IMR-90 (cell line): ENCODE data around the gene PPP6R3. TPM values are rescaled to one million over a fixed set of nuclear protein-coding genes. Genes with fewer than 3 reads are reported as not detected.

ENCODE experiments used
- ATAC-seq: fragments of 200-7000 bp; cut with Tn5 transposase; 2 replicates; pipeline ENCODE4 v1.9.1; 2020; ENCODE audit warnings: low read depth, mild to moderate bottlenecking, moderate library complexity
- BruUV-seq: library from RNA; stranded (reverse); fragments of 400-500 nt; replicated peaks from 2 replicates; lab custom pipeline; 2021; lab: Mats Ljungman, UMichigan
- CTCF ChIA-PET: fragments of 300-600 bp; formaldehyde crosslinking; extraction: SDS; loops from one replicate; lab custom pipeline; 2021; ENCODE audit warnings: antibody characterized with exemption; lab: Yijun Ruan, JAX
- POLR2A ChIA-PET: fragments of 300-600 bp; sonication (Branson Sonifier 250); formaldehyde crosslinking; loops from one replicate; lab custom pipeline; 2022; ENCODE audit warnings: antibody characterized with exemption; ENCODE audit not compliant: unreplicated experiment; lab: Charles Lee
- DNase-seq: peaks from one replicate; pipeline ENCODE4 v3.0.0; 2013
- H2AFZ ChIP-seq: replicated peaks from 2 replicates; pipeline ENCODE3; 2013; ENCODE audit warnings: low read length, mild to moderate bottlenecking; ENCODE audit not compliant: poor library complexity
- H2AK5ac ChIP-seq: 2 replicates; pipeline ENCODE4 v1.6.1; 2013; ENCODE audit warnings: low read depth, low read length, inconsistent platforms
- H2AK9ac ChIP-seq: replicated peaks from 2 replicates; pipeline ENCODE3; 2013; ENCODE audit warnings: mild to moderate bottlenecking, low read depth, low read length, moderate library complexity; ENCODE audit not compliant: poor library complexity
- H2BK120ac ChIP-seq: 2 replicates; pipeline ENCODE4 v1.6.1; 2013; ENCODE audit warnings: low read depth, low read length, inconsistent platforms
- H2BK15ac ChIP-seq: 3 replicates; pipeline ENCODE4 v1.6.1; 2013; ENCODE audit warnings: low read depth, low read length, inconsistent platforms
- H2BK20ac ChIP-seq: 2 replicates; pipeline ENCODE4 v1.6.1; 2013; ENCODE audit warnings: low read depth, mild to moderate bottlenecking, inconsistent platforms, low read length, moderate library complexity
- H2BK5ac ChIP-seq: 2 replicates; pipeline ENCODE4 v1.6.1; 2013; ENCODE audit warnings: mild to moderate bottlenecking, low read depth, low read length, inconsistent platforms; ENCODE audit not compliant: poor library complexity, severe bottlenecking
- H3K14ac ChIP-seq: replicated peaks from 2 replicates; pipeline ENCODE4 v1.6.1; 2013; ENCODE audit warnings: low read depth, low read length, inconsistent platforms
- H3K18ac ChIP-seq: 2 replicates; pipeline ENCODE4 v1.6.1; 2013; ENCODE audit warnings: low read depth, low read length, control low read depth
- H3K23ac ChIP-seq: 2 replicates; pipeline ENCODE4 v1.6.1; 2013; ENCODE audit warnings: low read depth, low read length, inconsistent platforms
- H3K27ac ChIP-seq: 2 replicates; pipeline ENCODE4 v1.5.1; 2013; ENCODE audit warnings: mild to moderate bottlenecking, control low read depth, low read length; ENCODE audit not compliant: insufficient read depth
- H3K27me3 ChIP-seq: 2 replicates; pipeline ENCODE4 v1.6.1; 2013; ENCODE audit warnings: low read length; ENCODE audit not compliant: control insufficient read depth, insufficient read depth
- H3K36me3 ChIP-seq: 2 replicates; pipeline ENCODE4 v1.6.1; 2013; ENCODE audit warnings: low read length, mixed read lengths; ENCODE audit not compliant: control insufficient read depth, insufficient read depth
- H3K4ac ChIP-seq: 2 replicates; pipeline ENCODE4 v1.6.1; 2013; ENCODE audit warnings: low read depth, low read length, inconsistent platforms
- H3K4me1 ChIP-seq: 2 replicates; pipeline ENCODE4 v1.6.1; 2013; ENCODE audit warnings: low read length, mixed read lengths; ENCODE audit not compliant: control insufficient read depth, insufficient read depth
- H3K4me2 ChIP-seq: 2 replicates; pipeline ENCODE4 v1.6.1; 2013; ENCODE audit warnings: low read depth, mild to moderate bottlenecking, control low read depth, low read length, moderate library complexity
- H3K4me3 ChIP-seq: 2 replicates; pipeline ENCODE4 v1.5.1; 2013; ENCODE audit warnings: low read depth, mild to moderate bottlenecking, control low read depth, low read length, moderate library complexity; ENCODE audit not compliant: insufficient read depth
- H3K56ac ChIP-seq: 2 replicates; pipeline ENCODE4 v1.6.1; 2013; ENCODE audit warnings: low read length, inconsistent platforms; ENCODE audit not compliant: insufficient read depth; ENCODE audit errors: extremely low read depth
- H3K79me1 ChIP-seq, 2 experiments: 2 replicates each; pipeline ENCODE4 v1.6.1; 2013; ENCODE audit warnings: low read length in 2 of 2, inconsistent platforms in 1 of 2, low read depth in 1 of 2
- H3K9ac ChIP-seq: 2 replicates; pipeline ENCODE4 v1.6.1; 2013; ENCODE audit warnings: low read depth, low read length, control low read depth
- H3K9me1 ChIP-seq: 2 replicates; pipeline ENCODE4 v1.6.1; 2013; ENCODE audit warnings: low read length, inconsistent platforms; ENCODE audit not compliant: insufficient read depth
- H3K9me3 ChIP-seq: 2 replicates; pipeline ENCODE4 v1.6.1; 2013; ENCODE audit warnings: low read length; ENCODE audit not compliant: control insufficient read depth, insufficient read depth
- H4K20me1 ChIP-seq: 2 replicates; pipeline ENCODE4 v1.6.1; 2013; ENCODE audit warnings: low read length, inconsistent platforms; ENCODE audit not compliant: insufficient read depth
- H4K5ac ChIP-seq: 2 replicates; pipeline ENCODE4 v1.6.1; 2013; ENCODE audit warnings: mild to moderate bottlenecking, low read depth, low read length, control low read depth
- H4K8ac ChIP-seq, 2 experiments: 2 replicates each; pipeline ENCODE4 v1.6.1; 2013; ENCODE audit warnings: low read depth in 2 of 2, low read length in 2 of 2, control low read depth in 1 of 2, inconsistent platforms in 1 of 2
- H4K91ac ChIP-seq: 2 replicates; pipeline ENCODE4 v1.6.1; 2013; ENCODE audit warnings: low read depth, low read length, inconsistent platforms; ENCODE audit not compliant: insufficient read depth
- BHLHE40 ChIP-seq: fragments of 150-350 bp; IDR thresholded peaks from 2 replicates; pipeline ENCODE4 v1.6.1; 2016; ENCODE audit warnings: mild to moderate bottlenecking, low read depth, low read length
- CEBPB ChIP-seq: IDR thresholded peaks from 2 replicates; pipeline ENCODE4 v1.6.1; 2012; ENCODE audit warnings: low read depth, low read length, improper control_type of control experiment
- CHD1 ChIP-seq: IDR thresholded peaks from 2 replicates; pipeline ENCODE4 v1.6.1; 2012; ENCODE audit warnings: low read depth, low read length, improper control_type of control experiment
- CTCF ChIP-seq: conservative IDR thresholded peaks from 2 replicates; pipeline ENCODE4 v1.5.1; 2012; ENCODE audit warnings: mild to moderate bottlenecking, low read depth, low read length, improper control_type of control experiment
- ELK1 ChIP-seq: fragments of 150-350 bp; IDR thresholded peaks from 2 replicates; pipeline ENCODE4 v1.6.1; 2016; ENCODE audit warnings: low read depth, mild to moderate bottlenecking, low read length, moderate library complexity, borderline replicate concordance
- FOS ChIP-seq: fragments of 150-350 bp; IDR thresholded peaks from 2 replicates; pipeline ENCODE4 v1.6.1; 2016; ENCODE audit warnings: low read depth, low read length
- MAFK ChIP-seq: IDR thresholded peaks from 2 replicates; pipeline ENCODE4 v1.6.1; 2012; ENCODE audit warnings: low read depth, low read length, improper control_type of control experiment
- MAZ ChIP-seq: IDR thresholded peaks from 2 replicates; pipeline ENCODE4 v1.6.1; 2012; ENCODE audit warnings: low read depth, mild to moderate bottlenecking, low read length, improper control_type of control experiment, moderate library complexity, borderline replicate concordance
- MXI1 ChIP-seq: IDR thresholded peaks from 2 replicates; pipeline ENCODE4 v1.6.1; 2012; ENCODE audit warnings: low read depth, mild to moderate bottlenecking, low read length, moderate library complexity, borderline replicate concordance
- NFE2L2 ChIP-seq: fragments of 150-350 bp; IDR thresholded peaks from 2 replicates; pipeline ENCODE4 v1.6.1; 2016; ENCODE audit warnings: low read depth, mild to moderate bottlenecking, low read length
- POLR2A ChIP-seq: IDR thresholded peaks from 2 replicates; pipeline ENCODE4 v1.6.1; 2012; ENCODE audit warnings: mild to moderate bottlenecking, low read depth, low read length
- RAD21 ChIP-seq: IDR thresholded peaks from 2 replicates; pipeline ENCODE4 v1.6.1; 2012; ENCODE audit warnings: low read length, improper control_type of control experiment
- RCOR1 ChIP-seq: IDR thresholded peaks from 2 replicates; pipeline ENCODE4 v1.6.1; 2012; ENCODE audit warnings: mild to moderate bottlenecking, low read length, improper control_type of control experiment; ENCODE audit not compliant: insufficient replicate concordance
- RFX5 ChIP-seq: IDR thresholded peaks from 2 replicates; pipeline ENCODE4 v1.8.0; 2012; ENCODE audit warnings: low read depth, mild to moderate bottlenecking, low read length, moderate library complexity
- SMC3 ChIP-seq: fragments of 150-350 bp; IDR thresholded peaks from 2 replicates; pipeline ENCODE4 v1.6.1; 2016; ENCODE audit warnings: low read depth, mild to moderate bottlenecking, antibody characterized with exemption, low read length, moderate library complexity
- USF2 ChIP-seq: fragments of 150-350 bp; IDR thresholded peaks from 2 replicates; pipeline ENCODE4 v1.6.1; 2017; ENCODE audit warnings: mild to moderate bottlenecking, antibody characterized with exemption, low read length, low read depth
- WGBS, 2 experiments: methylation state at CpG; one replicate each; pipeline versions ENCODE4 v1.1.5 to v1.1.7; 2013; ENCODE audit warnings: missing lambda C conversion rate in 2 of 2; ENCODE audit not compliant: insufficient read length in 1 of 2; ENCODE audit errors: extremely low coverage in 2 of 2; 5-methylcytosine and 5-hydroxymethylcytosine counted together
- dilution Hi-C: fragments of 300-500 bp; cut with HindIII; formaldehyde crosslinking; loops from one replicate; pipeline ENCODE4 v1.14.3; 2018; ENCODE audit warnings: low sequenced_read_pairs; ENCODE audit not compliant: unreplicated experiment
- in situ Hi-C: fragments of 300-500 bp; cut with MboI; formaldehyde crosslinking; loops from 3 replicates; pipeline ENCODE4 v1.14.3; 2019; ENCODE audit warnings: low sequenced_read_pairs, inconsistent platforms, mixed read lengths
- intact Hi-C: fragments of 100-400 bp; cut with micrococcal nuclease; formaldehyde crosslinking; loops from 2 replicates; pipeline ENCODE4 v1.10.0; 2022
- polyA plus RNA-seq, 3 experiments: library from polyadenylated mRNA; depleted of rRNA; stranded (reverse); fragments of >200 nt; gene quantifications; 2 replicates each; pipeline ENCODE4 v1.2.3, GENCODE V29; 2012; ENCODE audit warnings: low replicate concordance in 1 of 3
- total RNA-seq: library from RNA; depleted of rRNA; stranded (reverse); fragments of >200 nt; gene quantifications from 2 replicates; pipeline ENCODE4 v1.2.3, GENCODE V29; 2012

The PPP6R3 gene
- total and polyA plus RNA-seq, 2 of the 4 experiments (the other 2 are of a cell fraction), result 29.0 to 123 TPM

GRCh38 chr11:68565768-68566167 is 105.2 kb downstream of the PPP6R3 start:
- DNase-seq (no peak), ATAC-seq (no peak)
- Histone ChIP-seq H2AK5ac (no peak overlapping the region), H3K23ac (no peak overlapping the region), H2BK120ac (no peak overlapping the region), H2BK20ac (no peak overlapping the region), H2AFZ (no peak overlapping the region), H4K91ac (no peak overlapping the region), H3K4me1 (no peaks in the 10 kb centered on the region), H2AK9ac (no peak overlapping the region), H2BK5ac (no peak overlapping the region), H3K36me3 (peaks cover 35% of the 10 kb centered on the region), H3K14ac (no peak overlapping the region), H4K8ac (no peak overlapping the region), H3K4me3 (no peak overlapping the region), H3K56ac (no peak overlapping the region), H3K9ac (no peak overlapping the region), H3K27ac (no peak overlapping the region), H3K4ac (no peak overlapping the region), H3K79me1 (peaks cover 33 to 48% of the 10 kb centered on the region in 2 experiments), H4K20me1 (peaks cover 4% of the 10 kb centered on the region; the same call in 1 of the 2 replicates), H3K18ac (no peak overlapping the region), H3K4me2 (no peak overlapping the region), H3K27me3 (no peaks in the 10 kb centered on the region), H3K9me1 (peaks cover 3% of the 10 kb centered on the region; the same call in 1 of the 2 replicates), H3K9me3 (no peaks in the 10 kb centered on the region), H2BK15ac (no peak overlapping the region), H4K5ac (no peak overlapping the region)
- TF ChIP-seq SMC3 (no peak), NFE2L2 (no peak), BHLHE40 (no peak), RAD21 (no peak), CTCF (no peak), CEBPB (no peak), POLR2A (no peak), CHD1 (no peak), USF2 (no peak), FOS (no peak), MAFK (no peak), MXI1 (no peak), ELK1 (no peak), RFX5 (no peak), MAZ (no peak), RCOR1 (no peak)
- BruUV-seq, result no TSS peak
- in situ Hi-C loops (no loop called here), intact Hi-C loops (no loop called here), dilution Hi-C loops (no loop called here)
- ChIA-PET POLR2A (no interaction called here), CTCF (no interaction called here)
- WGBS, 2 experiments, result 67% methylated on average over 1 of the region's 5 CpGs; no CpG with 5 or more reads in 1 of the 2 experiments
